Activated naive CD8-positive, alpha-beta T cell (primary cell): Measurements from ENCODE around the gene IRF2BP2.

Experiments used
- H3K27ac Mint-ChIP-seq: one replicate; pipeline ENCODE4 v1.8.0; 2021; ENCODE audit warnings: mixed read lengths
- H3K27me3 Mint-ChIP-seq: one replicate; pipeline ENCODE4 v1.8.0; 2021; ENCODE audit warnings: mixed read lengths
- H3K36me3 Mint-ChIP-seq: one replicate; pipeline ENCODE4 v1.8.0; 2021; ENCODE audit warnings: mixed read lengths
- H3K4me1 Mint-ChIP-seq: one replicate; pipeline ENCODE4 v1.8.0; 2021; ENCODE audit warnings: low read depth, mixed read lengths
- H3K4me3 Mint-ChIP-seq: one replicate; pipeline ENCODE4 v1.8.0; 2021; ENCODE audit warnings: mild to moderate bottlenecking, mixed read lengths
- H3K9me3 Mint-ChIP-seq: one replicate; pipeline ENCODE4 v1.8.0; 2021; ENCODE audit warnings: low read depth, mixed read lengths

IRF2BP2 gene

GRCh38 chr1:234611225-234611846, 1.4 kb upstream of the IRF2BP2 start:
- H3K4me3 Mint-ChIP-seq, result peak overlapping the region; percentile 86
- H3K27ac Mint-ChIP-seq, result peak overlapping the region; percentile 100
- peaks cover 47% of the 10 kb centered on the region for H3K4me1 Mint-ChIP-seq

GRCh38 chr1:234610666-234611224, 767 bp upstream of the IRF2BP2 start:
- Mint-ChIP-seq H3K27ac (peak overlapping the region; percentile 98), H3K27me3 (no peaks in the 10 kb centered on the region), H3K4me3 (peak overlapping the region; percentile 93), H3K9me3 (no peaks in the 10 kb centered on the region), H3K36me3 (peaks cover 20% of the 10 kb centered on the region), H3K4me1 (peaks cover 48% of the 10 kb centered on the region)

More at GRCh38 chr1:234611225-234611846, 1.4 kb upstream of the IRF2BP2 start:
- Mint-ChIP-seq H3K36me3 (peaks cover 15% of the 10 kb centered on the region), H3K27me3 (no peaks in the 10 kb centered on the region), H3K9me3 (no peaks in the 10 kb centered on the region)

- Mint-ChIP-seq H3K36me3 (peaks cover 27% of the 10 kb centered on the region), H3K4me3 (no peak overlapping the region), H3K27me3 (no peaks in the 10 kb centered on the region), H3K9me3 (no peaks in the 10 kb centered on the region), H3K4me1 (peaks cover 57% of the 10 kb centered on the region), H3K27ac (no peak overlapping the region)
Observed at GRCh38 chr1:234609691-234610042, 311 bp downstream of the IRF2BP2 start.

- Mint-ChIP-seq H3K9me3 (no peaks in the 10 kb centered on the region), H3K4me3 (peak overlapping the region; percentile 75), H3K4me1 (peaks cover 62% of the 10 kb centered on the region), H3K36me3 (peaks cover 29% of the 10 kb centered on the region), H3K27me3 (no peaks in the 10 kb centered on the region), H3K27ac (peak overlapping the region; percentile 81)
Observed at GRCh38 chr1:234608911-234609690, 877 bp downstream of the IRF2BP2 start.

GRCh38 chr1:234608025-234608910, 1.7 kb downstream of the IRF2BP2 start:
- H3K4me3 Mint-ChIP-seq, result peak overlapping the region; percentile 87
- H3K4me1 Mint-ChIP-seq, result peaks cover 61% of the 10 kb centered on the region
- H3K27ac Mint-ChIP-seq, result peak overlapping the region; percentile 98
- no peaks in the 10 kb centered on the region for H3K9me3 Mint-ChIP-seq
- peaks cover 33% of the 10 kb centered on the region for H3K36me3 Mint-ChIP-seq
- H3K27me3 Mint-ChIP-seq, result no peaks in the 10 kb centered on the region

GRCh38 chr1:234607109-234608024, 2.6 kb downstream of the IRF2BP2 start:
- Mint-ChIP-seq H3K9me3 (no peaks in the 10 kb centered on the region), H3K27me3 (no peaks in the 10 kb centered on the region), H3K27ac (peak overlapping the region; percentile 98), H3K36me3 (peaks cover 39% of the 10 kb centered on the region), H3K4me3 (peak overlapping the region; percentile 87), H3K4me1 (peaks cover 61% of the 10 kb centered on the region)

- peak overlapping the region; percentile 98 for H3K27ac Mint-ChIP-seq
- H3K4me3 Mint-ChIP-seq, result peak overlapping the region; percentile 87
- H3K4me1 Mint-ChIP-seq, result peaks cover 61% of the 10 kb centered on the region
- H3K27me3 Mint-ChIP-seq, result no peaks in the 10 kb centered on the region
- H3K9me3 Mint-ChIP-seq, result no peaks in the 10 kb centered on the region
- peaks cover 39% of the 10 kb centered on the region for H3K36me3 Mint-ChIP-seq
Observed at GRCh38 chr1:234606784-234607108, 3.2 kb downstream of the IRF2BP2 start.

DNA sequence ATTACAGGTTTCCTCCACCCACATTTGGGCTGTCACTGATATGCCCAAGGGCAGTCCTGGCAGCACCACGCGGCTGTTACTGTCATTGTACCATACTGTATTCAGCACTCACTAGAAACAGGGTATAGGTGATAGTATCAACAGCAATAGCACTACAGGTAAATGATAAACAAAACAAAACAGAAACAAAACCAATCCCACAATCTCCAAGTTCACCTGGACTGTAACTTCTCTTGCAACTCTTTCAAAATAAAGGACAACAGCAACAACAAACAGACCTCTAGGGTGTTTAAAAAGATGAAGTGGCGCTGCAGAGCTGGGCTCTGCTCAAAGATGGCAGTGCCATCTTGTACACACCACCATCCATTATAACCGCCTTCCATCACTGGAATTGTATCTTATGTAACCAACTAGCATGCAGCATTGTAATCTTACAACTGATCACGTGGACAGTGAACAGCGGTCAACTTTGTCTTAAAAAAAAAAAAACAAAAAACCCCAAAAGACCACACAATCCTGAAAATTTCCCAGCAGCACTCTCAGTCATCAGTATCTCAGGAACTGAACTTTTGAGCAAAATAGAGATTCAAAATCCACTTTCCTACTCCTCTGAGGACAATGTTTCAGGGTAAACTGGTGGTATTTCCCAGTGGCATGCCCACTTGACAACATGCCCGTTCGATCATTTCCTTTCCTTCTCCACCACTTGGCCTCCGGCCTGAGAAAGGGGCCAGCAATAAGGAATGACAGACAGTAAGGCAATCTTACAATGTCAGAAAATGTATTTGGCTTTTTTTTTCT, 3.8 kb downstream of the IRF2BP2 start:
- Mint-ChIP-seq H3K27ac (peak overlapping the region; percentile 98), H3K27me3 (no peaks in the 10 kb centered on the region), H3K36me3 (peaks cover 39% of the 10 kb centered on the region), H3K9me3 (no peaks in the 10 kb centered on the region), H3K4me1 (peaks cover 61% of the 10 kb centered on the region), H3K4me3 (peak overlapping the region; percentile 87)

DNA sequence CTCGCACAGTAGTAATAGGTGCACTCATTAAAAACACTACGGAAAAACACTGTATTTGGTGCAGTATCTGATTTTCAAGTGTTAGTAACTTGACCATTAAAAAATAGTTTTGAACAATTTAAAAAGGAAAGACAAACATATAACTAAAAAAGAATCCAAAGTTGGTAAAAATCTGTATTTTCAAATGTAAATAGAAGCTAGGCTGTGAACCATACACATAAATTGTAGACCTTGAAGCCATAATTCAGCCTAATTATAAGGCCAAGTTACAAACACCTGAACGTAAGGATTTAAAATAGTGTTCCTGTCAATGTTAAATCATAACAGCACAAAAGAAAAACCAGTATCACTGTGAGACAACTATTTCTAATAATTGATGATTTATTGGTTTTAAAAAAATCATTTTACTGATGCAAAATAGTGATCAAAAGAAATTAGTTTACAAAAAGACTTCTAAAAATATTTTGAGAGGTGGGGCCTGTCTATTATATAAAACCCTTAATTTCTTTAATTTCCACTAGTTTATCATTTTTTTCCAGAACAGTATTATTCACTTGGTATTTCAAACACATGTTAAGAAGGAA, 4.5 kb downstream of the IRF2BP2 start:
- peaks cover 68% of the 10 kb centered on the region for H3K4me1 Mint-ChIP-seq
- H3K9me3 Mint-ChIP-seq, result no peaks in the 10 kb centered on the region
- H3K27ac Mint-ChIP-seq, result peak overlapping the region; percentile 98
- peaks cover 39% of the 10 kb centered on the region for H3K36me3 Mint-ChIP-seq
- no peaks in the 10 kb centered on the region for H3K27me3 Mint-ChIP-seq
- peak overlapping the region; percentile 87 for H3K4me3 Mint-ChIP-seq

DNA sequence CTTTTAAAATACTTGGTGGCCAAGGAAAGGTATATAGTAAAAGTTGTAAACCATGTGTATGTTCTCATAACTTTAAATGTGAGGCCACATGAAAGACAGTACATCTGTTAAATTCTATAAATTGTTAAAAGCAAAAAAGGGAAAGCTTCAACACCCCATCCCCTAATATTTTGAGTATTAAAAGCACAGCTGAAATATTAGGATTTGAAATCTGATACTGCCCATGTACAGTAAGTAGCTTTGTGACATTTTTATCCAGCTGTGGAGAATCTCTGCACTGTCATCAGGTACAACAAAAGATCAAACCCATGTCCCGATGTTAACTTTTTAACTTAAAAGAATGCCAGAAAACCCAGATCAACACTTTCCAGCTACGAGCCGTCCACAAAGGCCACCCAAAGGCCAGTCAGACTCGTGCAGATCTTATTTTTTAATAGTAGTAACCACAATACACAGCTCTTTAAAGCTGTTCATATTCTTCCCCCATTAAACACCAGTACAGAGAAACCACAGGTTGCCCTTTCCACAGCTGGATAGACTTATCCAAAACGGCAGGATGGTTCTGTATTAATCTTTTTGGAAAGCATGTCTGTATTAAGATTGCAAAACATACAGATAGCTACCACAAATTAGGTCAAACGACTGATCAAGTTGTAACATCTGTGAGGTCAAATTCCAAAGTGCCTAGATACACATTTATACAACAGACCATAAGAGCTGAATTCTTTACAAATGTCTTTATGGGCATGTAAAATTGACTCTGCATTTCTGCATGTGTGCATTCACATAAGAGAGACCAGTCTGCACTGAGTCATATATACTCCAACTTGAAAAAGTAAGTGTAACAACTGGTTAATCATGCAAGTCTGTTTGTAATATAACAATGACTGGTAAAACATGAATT, 5.2 kb downstream of the IRF2BP2 start:
- Mint-ChIP-seq H3K4me3 (peak overlapping the region; percentile 87), H3K27ac (peak overlapping the region; percentile 98), H3K9me3 (no peaks in the 10 kb centered on the region), H3K4me1 (peaks cover 69% of the 10 kb centered on the region), H3K36me3 (peaks cover 39% of the 10 kb centered on the region), H3K27me3 (no peaks in the 10 kb centered on the region)

GRCh38 chr1:234603221-234604204, 6.5 kb downstream of the IRF2BP2 start:
- H3K9me3 Mint-ChIP-seq, result no peaks in the 10 kb centered on the region
- H3K27me3 Mint-ChIP-seq, result no peaks in the 10 kb centered on the region
- peaks cover 39% of the 10 kb centered on the region for H3K36me3 Mint-ChIP-seq
- peaks cover 80% of the 10 kb centered on the region for H3K4me1 Mint-ChIP-seq
- H3K27ac Mint-ChIP-seq, result peak overlapping the region; percentile 94
- H3K4me3 Mint-ChIP-seq, result peak overlapping the region; percentile 87
